GF-D8 (cell line): ENCODE data around the gene KIAA1217.

Source experiments
- DNase-seq: peaks from one replicate; lab custom pipeline; 2025; lab: John Stamatoyannopoulos, UW

The KIAA1217 gene

DNA sequence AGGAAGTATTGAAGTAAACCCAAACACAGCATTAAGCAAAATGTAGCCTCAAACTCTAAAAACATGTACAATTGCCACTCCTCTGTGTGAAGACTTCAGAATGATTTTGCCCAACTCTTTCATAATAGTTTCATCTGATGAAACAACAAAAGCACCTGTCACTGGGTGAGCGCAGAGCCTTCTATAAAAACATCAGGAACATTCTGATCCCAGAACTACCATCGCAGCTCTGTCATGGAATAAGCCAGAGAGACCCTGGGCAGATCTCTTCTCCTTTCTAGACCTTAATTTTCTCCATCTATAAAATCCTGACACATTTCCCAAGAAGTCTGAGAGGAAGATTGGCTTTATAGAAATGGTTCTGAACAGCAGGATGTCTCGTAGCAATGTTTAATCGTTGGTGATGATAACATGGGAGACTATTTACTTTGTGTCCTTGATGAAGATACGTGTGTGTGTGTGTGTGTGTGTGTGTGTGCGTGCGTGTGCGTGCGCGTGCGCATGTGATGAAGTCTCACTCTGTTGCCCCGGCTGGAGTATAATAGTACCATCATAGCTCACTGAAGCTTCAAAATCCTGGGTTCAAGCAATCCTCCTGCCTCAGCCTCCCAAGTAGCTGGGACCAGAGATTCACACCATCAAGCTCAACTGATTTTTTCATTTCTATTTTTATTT, 198.0 kb downstream of the KIAA1217 start:
- DNase-seq, result no peak

DNA sequence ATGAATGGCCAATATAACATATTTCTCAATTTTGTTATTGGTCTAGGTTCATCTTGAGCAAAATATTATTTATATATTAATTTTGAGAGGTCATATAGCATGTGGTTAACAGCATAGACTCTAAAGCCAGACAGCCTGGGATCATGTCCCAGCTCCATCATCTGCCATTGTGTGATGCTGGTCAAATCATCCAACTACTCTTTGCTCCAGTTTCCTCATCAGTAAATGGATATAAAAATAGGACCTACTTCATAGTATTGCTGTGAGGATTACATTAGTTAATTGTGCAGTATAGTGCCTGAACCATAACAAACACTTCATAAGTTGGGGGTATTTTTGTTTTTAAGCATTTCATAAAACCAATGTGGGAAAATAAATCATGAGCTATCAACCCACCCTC, 199.0 kb downstream of the KIAA1217 start:
- DNase-seq, result no peak

DNA sequence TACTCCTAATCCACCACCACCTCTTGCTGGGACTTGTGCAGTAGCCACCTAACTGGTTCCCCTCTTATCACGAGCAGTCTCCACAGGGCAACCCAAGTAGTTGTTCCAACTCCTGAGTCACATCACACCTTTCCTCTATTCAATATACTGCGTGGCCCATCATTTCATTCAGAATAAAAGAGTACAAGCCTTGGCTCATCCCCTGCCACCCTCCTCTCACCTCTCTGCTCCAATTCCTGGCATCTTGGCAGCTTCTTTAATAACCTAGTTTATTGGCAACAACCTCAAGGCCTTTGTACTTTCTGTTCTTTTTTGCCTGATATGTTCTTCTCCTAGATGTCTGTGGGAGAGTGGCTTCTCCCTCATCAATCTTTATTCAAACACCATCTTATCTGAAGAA, 199.4 kb downstream of the KIAA1217 start:
- DNase-seq, result no peak

DNA sequence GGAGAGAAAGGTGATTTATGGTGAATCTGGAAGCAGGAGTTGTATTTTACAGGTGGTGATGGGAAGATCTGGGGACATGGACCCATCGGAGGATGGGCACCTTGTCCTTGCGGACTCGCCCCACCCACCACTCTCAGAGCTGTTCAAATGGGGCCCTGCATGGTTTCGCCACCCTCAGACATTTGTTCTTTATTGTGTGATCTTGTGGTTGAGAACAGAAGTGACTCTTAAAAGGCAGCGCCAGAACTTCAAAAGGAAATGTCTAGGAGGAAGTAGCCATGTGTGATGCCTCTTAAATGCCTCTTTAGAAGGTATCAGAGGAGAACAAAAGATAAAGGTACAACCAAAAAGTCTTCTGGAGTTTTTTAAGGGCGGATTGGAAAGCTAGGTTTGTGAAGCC, 205.7 kb downstream of the KIAA1217 start:
- DNase-seq, result no peak

DNA sequence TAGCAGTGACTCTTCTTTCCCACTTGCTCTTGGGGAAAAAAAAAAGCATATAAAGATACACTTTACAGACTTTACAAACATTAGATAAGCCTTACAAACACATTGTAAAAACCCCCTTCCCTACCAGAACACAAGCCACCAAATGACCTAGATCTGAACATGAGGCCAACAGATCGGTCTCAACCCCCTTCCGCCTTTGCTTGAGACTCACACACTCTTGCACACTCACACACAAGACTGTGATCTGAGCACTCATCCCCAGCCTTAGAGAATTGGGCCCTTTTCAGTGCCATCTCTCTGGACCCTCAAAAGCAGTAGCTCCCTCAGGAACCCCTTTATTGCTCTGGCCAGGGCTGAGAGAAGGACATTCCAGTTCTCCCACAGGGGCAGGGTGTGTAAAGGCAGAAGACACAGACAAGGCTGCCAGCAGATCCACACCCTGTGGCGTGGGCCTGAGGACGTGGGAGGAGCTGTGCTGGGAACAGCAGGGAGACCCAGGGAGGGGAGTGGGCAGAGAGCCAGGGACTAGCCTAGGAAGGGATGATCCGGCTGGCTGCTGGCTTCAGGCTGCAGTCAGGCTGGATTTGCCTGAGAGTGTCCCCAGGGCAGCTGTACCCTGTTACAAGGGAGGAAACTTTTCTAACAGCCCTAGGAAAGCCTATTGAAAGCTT, 206.7 kb downstream of the KIAA1217 start:
- DNase-seq, result no peak

DNA sequence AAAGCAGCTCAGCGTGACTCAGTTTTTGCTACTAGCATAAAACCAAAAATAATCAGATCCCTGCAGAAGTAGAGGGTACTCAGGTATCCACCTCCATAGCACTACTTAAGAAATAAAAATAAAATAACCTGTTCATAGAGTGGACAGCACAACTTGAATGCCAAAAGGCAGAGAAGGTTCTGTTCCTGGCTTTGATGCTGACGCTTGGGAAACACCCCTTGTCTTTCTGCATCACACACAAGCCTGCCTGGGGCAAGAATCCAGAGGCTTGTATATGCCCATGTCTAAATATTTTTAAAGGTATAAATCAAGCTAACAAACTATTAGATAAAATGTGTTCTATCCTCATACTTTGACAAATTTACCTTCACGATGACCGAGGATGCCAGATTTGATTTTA, 207.3 kb downstream of the KIAA1217 start:
- no peak for DNase-seq

DNA sequence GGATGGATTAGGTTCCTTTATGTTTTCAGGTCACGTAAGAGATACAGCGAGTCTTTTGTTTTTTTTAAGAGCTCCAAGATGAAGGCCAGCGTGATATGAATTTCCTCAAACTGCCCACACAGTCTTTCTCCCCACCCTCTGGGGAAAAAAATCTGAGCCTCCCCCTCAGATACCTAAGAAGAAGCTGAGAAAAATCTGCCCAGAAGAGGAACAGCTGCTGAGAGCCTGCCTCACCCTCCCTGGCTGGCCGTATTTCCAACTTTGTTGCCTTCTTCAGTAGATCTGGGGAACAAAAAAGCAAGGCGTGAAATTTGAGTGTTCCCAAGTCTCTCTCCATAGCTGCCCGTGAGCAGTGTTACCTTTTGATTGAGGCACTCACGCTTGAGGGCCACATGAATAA, 208.1 kb downstream of the KIAA1217 start:
- no peak for DNase-seq

DNA sequence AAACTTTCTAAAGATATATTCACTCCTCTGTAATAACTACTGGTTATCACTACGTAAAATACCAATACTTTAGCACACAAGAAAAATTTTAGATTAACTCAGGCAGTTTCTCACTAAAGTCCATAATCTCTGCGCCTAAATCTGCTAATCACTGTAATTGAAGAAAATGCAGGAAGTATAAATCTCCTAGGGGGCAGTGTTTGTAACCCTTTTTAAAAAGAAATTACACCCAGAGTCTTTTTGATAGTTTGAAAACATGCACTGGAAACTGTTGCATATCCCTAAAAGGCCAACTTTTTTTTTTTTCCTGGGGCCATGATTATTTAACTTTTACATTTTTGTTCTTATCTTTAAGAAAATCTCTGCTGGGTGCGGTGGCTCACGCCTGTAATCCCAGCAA, 209.6 kb downstream of the KIAA1217 start:
- no peak for DNase-seq

DNA sequence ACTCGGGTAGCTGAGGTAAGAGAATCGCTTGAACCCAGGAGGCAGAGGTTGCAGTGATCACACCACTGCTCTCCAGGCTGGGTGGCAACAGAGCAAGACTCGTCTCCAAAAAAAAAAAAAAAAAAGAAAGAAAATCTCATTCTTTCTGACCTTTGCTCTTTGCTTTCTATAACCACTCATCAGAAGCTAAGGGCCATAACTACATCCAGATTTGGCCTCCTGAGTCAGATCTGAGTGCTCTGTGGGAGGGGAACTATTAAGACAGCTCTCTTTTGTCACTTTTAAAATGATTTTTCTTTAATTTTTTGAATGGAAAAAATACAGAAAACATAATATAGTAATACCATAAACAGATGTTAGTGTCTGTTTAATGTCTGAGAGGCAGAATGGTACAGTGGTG, 210.1 kb downstream of the KIAA1217 start:
- DNase-seq, result no peak

DNA sequence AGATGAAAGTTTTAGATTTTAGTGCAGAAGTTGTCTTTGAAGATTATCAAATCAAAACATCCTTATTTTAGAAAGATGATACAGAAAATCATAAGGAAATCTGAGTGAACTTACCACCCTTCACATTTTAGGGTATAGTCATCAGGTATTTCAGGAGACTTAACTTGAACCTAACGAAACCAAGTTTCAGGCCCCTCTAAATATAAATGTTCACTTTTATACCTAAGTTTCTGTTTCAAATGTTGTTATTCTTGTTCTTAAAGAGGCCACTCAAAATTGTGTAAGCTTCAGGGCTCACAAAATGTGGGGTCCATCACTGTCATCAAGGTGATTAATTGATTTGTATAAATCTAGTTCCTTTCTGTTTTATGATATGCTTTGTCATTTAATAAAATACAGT, 216.2 kb downstream of the KIAA1217 start:
- DNase-seq, result no peak

DNA sequence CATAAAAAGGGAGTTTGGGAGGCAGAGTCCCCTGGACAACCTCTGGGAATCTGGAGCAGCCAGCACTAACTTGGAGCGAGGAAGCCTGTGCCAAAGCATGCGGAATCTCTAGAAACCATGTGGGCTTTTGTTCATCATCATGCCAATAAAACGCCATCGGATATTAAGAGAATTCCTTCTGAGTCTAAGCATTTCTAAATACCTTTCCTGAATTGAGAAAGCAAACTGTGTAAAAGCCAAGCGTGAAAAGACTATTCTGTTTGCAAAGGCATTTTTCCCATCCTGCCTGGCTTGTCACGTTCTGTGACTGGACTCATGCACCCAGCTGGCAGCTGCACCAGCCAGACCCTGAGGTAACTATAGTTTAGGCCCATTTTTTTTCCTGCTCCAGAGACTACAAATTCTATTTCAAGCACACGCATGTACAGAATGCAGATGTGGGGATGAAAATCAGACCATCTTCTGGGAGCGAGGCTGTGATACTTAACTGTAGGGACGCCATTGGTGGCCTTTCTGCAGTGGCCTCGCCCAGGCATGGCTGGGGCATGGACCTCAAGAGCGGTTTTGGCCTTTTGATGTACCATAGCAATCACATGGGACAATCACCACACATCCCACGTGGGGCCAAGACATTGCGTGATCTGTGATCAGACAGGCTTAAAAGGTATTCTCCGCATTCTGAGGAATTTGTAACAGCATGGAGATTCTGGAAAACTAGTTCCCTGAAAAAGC, 218.9 kb downstream of the KIAA1217 start:
- no peak for DNase-seq

DNA sequence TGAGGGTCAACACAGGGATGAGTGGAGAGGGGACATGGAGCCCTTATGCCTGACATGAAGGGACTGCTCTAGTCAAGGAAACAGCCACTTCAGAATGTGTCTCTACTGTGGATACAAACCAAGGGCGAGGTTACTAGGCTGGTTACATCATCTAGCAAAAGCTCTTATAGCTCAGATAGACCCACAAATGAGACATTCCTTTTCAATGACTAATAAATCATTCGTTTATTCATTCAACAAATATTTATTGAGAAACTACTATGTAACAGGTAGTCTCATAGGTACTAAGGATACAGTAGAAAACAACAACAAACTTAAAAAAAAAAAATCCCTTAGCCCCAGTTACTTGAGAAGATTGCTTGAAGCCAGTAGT, 219.5 kb downstream of the KIAA1217 start:
- no peak for DNase-seq

DNA sequence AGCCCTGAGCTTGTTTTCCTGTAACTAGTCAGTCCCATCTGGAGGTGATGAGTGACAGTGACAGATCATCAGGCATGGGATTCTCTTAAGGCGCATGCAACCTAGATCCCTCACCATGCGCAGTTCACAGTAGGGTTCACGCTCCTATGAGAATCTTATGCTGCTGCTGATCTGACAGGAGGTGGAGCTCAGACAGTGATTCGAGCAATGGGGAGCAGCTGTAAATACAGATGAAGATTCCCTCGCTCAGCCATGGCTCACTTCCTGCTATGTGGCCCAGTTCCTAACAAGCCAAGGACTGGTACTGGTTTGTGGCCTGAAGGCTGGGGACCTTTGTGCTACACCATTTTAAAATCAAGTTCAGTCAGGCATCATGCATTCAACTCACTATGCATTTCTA, 221.7 kb downstream of the KIAA1217 start:
- no peak for DNase-seq

DNA sequence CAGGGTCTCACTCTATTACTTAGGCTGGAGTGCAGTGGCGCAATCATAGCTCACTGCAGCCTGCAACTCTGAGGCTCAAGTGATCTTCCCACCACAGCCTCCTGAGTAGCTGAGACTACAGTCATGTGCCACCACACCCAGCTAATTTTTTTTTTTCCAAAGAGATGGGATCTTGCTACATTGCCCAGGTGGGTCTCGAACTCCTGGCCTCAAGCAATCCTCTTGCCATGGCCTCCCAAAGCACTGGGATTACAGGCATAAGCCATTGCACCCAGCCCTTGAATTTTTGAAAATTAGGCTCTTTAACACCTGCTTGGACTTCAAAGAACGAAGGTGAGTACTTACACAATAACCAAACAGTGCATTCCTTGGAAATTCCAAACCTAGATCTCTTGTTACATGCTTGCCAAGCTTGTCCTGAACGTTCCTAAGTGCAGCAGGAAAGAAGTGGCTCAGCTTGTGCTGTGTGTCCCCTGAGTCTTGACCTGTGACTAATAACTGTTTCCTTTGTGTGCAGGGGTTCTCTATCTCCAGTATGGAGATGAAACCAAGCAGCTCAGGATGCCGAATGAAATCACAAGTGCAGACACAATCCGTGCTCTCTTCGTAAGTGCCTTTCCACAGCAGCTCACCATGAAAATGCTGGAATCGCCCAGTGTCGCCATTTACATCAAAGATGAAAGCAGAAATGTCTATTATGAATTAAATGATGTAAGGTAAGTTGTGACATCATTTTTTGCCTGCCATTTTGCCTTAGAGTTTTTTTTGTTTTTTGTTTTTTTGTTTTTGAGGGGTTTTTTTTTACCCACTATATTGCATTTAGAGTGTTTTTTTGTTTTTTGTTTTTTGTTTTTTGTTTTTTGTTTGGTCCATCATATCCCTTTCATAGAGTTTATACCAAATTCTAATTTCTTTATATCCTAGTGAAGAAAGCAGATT, 223.8 kb downstream of the KIAA1217 start:
- DNase-seq, result no peak

DNA sequence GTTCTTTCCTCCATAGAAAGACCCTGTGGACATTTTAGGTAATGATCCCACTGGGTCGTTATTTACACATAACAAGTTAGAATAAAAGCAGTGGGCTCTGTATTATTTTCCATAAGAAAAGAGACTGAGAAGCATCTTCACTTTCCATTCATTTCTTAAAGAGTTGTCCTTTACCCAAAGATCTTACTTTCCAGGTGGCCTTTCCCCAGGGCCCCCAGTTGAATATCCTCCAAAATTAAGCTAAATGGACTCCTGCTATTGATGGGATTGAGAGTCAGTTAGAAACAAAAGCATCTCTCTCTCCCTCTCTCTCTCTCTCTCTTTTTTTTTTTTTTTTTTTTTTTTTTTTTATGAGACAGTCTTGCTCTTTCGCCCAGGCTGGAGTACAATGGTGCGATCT, 224.8 kb downstream of the KIAA1217 start:
- no peak for DNase-seq

DNA sequence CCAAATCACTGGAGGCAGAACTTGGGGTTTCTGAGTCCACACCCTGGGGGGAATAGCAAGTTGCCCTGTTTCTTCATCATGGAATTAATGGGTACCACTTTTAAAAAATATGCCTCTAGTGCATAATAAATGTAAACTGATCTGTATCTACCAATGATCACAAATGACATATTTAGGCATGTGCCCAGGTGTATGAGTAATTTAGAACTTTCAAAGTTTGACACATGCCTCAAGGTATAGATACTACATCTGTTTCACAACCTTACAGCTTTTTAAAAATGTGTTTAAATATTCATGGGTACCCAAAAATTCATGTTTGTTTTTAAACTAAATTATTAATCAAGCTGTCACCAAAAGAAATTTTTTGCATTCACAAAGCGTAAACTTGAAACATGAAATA, 226.0 kb downstream of the KIAA1217 start:
- no peak for DNase-seq

DNA sequence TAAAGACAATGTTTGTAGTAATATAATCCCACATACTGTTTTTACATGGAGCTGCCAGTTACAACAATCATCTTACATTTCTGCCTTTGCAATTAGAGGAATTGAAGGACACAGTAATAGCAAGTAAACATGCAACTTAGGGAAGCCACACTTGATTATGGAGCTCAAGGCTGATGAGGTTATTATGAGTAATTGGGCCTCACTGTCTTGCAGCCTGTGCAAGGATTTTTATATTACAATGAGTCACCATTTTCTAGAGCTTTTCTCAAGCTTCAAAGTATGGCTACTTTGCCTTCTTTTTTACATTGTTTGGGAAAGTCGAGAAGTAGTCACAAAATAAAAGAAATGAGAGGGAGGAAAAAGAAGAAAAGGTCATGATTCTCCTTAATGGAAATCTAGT, 226.4 kb downstream of the KIAA1217 start:
- no peak for DNase-seq

DNA sequence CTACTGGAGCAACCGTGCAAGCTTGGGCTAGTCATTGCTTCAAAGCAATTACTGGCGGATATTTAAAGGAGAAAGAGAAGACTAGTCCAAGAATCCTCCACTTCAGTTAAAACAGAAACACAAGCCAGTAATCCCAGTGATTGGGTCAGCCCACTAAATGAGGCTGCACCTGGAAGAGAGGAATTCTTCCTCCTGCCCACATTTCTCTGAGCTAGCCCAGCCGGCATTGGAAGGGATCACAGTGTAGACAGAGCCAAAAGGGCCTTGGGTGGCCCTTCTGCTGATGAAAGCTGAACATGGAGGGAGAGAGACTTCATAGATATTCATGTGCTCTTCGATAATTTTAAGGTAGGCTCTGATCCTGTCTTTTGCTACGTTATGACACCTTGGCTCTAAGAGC, 228.4 kb downstream of the KIAA1217 start:
- no peak for DNase-seq

DNA sequence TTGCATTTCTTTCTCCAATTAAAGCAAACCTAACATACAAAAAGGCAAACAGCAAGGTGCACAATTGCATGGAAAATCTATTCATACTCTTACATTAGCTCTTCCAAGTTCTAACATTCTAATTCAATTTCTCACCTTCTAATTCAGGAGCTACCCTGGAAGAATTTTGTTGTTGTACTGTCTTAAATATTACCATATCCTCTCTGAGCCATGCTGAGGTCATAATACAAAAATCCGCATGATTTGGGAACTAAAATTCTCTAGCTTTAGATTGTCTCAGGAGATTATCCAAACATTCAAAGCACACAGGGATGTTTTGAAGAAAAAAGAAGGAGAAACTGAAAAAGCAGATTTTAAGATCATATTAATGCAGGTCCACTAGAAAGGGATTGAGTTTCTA, 229.9 kb downstream of the KIAA1217 start:
- no peak for DNase-seq

DNA sequence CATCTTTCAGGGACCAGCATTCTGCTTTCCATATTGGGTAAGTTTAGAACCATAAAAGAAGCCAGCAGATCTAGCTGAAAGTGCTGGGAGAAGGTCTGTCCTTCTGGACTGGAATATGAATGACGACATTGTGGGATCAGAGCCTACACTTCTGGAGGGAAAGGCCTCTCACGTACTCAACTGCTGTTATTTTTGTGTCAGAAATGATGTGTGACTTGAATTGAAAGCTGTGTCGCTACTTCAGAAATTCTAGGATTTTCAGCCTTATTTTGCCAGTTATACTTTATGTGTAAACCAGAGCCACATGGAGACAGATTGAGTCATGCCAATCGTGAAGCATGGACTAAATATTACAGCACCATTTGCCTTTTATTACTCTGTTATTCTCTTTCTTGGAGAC, 231.0 kb downstream of the KIAA1217 start:
- DNase-seq, result no peak

DNA sequence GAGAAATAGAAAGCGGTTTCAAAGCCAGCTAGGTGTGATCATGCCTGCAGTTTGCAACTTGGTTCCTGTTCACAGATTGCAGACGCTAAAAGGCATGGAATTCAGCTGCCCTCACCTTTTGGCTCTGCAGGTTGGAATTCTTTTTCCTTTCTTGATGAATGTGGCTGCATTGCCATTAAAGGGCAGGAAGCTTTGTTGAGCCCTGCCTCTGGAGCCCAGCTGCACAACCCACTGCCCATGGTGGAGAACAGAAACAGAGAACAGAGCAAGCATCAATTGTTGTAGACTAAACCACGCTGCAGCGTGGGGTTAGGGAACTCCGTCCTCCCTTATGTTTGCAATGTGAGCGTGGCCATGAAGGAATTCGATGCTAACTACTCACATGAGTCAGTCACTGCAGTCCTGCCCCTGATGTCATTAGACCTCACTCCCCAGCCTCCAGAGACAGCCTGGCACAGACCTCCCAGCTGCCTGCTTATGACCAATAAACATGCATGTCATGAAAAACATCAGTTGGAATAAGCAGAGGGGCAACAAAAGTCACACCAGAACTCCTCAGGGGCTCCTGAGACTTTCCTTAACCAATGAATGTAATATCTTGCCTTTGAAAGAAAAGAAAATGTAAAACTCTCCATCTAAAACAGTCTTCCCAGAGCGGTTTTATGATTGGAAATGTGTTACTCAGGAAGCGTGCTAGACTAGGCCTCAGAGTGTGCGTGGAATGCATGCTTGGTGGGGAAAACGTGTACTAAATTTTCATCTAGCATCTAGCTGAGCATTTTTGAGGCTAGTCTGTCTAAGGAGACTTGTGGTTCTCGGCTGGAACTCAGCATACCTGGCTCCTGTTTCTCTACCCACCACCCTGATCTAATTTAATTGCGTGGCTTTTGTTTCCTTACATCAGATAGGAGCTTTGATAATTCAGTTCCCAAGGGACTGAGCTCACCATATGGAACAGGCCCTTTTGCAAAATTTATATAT, 232.2 kb downstream of the KIAA1217 start:
- no peak for DNase-seq
